HUES64 (cell line): ENCODE data around the gene RAB10.
"Not testable (repeated sequence)": the region's sequence is repeated elsewhere in the genome, so short reads cannot be mapped to it uniquely, and the experiment has no call there.

Experiments
- H3K27ac ChIP-seq: 2 replicates; pipeline ENCODE4 v1.7.0; 2013; ENCODE audit warnings: low read depth, low read length, inconsistent platforms
- H3K27me3 ChIP-seq: 2 replicates; pipeline ENCODE4 v1.6.1; 2013; ENCODE audit warnings: mild to moderate bottlenecking, low read length; ENCODE audit not compliant: insufficient read depth
- H3K36me3 ChIP-seq: 2 replicates; pipeline ENCODE4 v1.6.1; 2013; ENCODE audit warnings: mild to moderate bottlenecking, low read length; ENCODE audit not compliant: insufficient read depth
- H3K4me1 ChIP-seq: 2 replicates; pipeline ENCODE4 v1.6.1; 2013; ENCODE audit warnings: mild to moderate bottlenecking, low read length, moderate library complexity; ENCODE audit not compliant: insufficient read depth
- H3K4me3 ChIP-seq: 2 replicates; pipeline ENCODE4 v1.5.1; 2013; ENCODE audit warnings: mild to moderate bottlenecking, low read length, moderate library complexity
- H3K9ac ChIP-seq: 2 replicates; pipeline ENCODE4 v1.6.1; 2013; ENCODE audit warnings: mild to moderate bottlenecking, low read depth, low read length
- H3K9me3 ChIP-seq: 2 replicates; pipeline ENCODE4 v1.6.1; 2013; ENCODE audit warnings: low read depth, low read length; ENCODE audit not compliant: insufficient read depth
- WGBS: fragments of 150-250, 120-280 bp; methylation state at CpG from one replicate; pipeline ENCODE4 v1.1.7; 2013; ENCODE audit warnings: missing lambda C conversion rate; 5-methylcytosine and 5-hydroxymethylcytosine counted together

Gene RAB10

DNA sequence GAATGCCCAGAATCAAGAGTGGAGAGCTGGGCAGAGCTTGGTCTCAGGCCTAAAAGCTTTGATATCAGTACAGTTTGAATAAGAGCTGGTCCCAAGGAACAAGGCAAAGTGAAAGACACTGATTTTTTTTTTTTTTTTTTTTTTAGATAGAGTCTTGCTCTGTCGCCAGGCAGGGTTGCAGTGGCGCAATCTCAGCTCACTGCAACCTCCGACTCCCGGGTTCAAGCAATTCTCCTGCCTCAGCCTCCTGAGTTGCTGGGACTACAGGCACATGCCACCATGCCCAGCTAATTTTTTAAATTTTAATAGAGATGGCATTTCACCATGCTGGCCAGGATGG, 17.2 kb upstream of the RAB10 start:
- not testable (repeated sequence) for H3K36me3 ChIP-seq, H3K9me3 ChIP-seq, H3K4me3 ChIP-seq, H3K9ac ChIP-seq, H3K27me3 ChIP-seq, H3K27ac ChIP-seq
- H3K4me1 ChIP-seq = peaks cover 21% of the 10 kb centered on the region
- 95% methylated on average over 4 of the region's 4 CpGs for WGBS

DNA sequence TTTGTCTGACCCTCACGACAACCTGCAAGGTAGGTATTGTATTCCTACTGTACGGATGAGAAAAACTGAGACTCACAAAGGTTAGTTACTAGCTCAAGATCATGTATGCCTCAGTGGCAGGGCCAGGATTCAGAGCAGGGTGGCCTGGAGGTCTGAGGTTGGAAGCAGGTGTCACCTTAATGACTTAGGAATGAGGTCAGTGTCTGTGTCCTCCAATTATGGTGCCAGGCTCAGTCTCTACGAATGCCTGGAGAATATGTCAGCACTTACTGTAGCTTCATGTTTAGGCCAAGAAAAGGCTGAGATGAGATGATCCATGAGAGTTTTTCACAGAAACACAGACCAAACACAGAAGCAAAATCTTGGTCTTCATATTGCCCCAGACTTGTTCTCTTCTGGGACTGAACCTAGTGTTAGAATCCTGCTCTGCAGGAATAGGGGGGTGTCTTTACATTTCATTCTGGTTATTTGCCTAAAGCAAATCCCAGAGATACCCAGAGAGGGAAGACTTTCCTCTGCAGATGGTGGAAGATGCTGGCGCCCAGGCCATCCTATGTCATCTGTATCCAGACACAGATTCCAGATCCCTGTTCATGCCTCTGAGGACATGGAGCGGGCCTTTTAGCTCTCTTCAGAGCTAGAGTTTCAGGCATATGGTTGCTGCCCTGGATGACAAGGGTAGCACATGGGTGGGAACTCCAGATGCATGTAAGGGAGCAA, 16.3 kb upstream of the RAB10 start:
- Histone ChIP-seq H3K4me1 (peaks cover 11% of the 10 kb centered on the region), H3K9me3 (no peaks in the 10 kb centered on the region), H3K4me3 (no peak overlapping the region), H3K27ac (no peak overlapping the region), H3K36me3 (no peaks in the 10 kb centered on the region), H3K9ac (no peak overlapping the region), H3K27me3 (no peaks in the 10 kb centered on the region)
- WGBS = 93% methylated on average over 5 of the region's 5 CpGs

DNA sequence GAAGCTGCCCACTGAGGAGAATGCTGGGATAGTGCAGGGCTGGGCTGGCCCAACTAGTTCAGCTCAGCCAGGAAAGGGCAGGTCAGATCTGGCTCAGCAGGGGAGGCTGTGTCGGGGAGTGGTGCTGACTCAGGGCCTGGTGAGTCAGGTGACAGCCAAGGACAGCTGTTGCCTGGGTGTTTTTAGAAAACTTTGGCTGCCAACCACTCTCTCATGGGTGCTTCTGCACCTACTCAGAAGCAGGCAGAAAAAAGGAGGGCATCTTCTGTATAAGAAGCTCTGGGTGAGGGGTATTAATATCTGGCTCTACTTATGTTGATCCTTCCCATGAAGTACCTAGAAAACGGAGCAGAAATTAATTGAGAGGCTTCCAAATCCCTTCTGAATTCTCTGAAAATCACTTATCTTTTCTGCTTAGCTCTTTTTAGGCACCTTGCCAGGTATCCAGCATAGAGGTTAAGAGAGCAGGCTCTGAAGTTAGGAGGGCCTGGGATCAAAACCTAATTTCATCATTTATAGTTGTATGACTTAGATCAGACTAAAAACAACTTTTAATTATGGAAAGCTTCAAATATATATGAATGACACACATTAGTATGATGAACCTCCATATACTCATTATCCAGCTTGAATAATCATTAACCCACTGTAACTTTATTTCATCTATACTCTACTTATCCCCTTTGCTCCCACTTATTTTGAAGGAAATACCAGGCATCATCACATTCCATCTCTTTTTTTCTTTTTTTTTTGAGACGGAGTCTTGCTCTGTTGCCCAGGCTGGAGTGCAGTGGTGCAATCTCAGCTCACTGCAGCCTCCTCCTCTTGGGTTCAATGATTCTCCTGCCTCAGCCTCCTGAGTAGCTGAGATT, 15.5 kb upstream of the RAB10 start:
- no peak overlapping the region for H3K9ac ChIP-seq
- no peak overlapping the region for H3K27ac ChIP-seq
- H3K36me3 ChIP-seq = no peaks in the 10 kb centered on the region
- H3K27me3 ChIP-seq = no peaks in the 10 kb centered on the region
- H3K4me3 ChIP-seq = no peak overlapping the region
- H3K4me1 ChIP-seq = peaks cover 9% of the 10 kb centered on the region
- H3K9me3 ChIP-seq = no peaks in the 10 kb centered on the region
- WGBS = 66% methylated on average over 3 of the region's 3 CpGs

DNA sequence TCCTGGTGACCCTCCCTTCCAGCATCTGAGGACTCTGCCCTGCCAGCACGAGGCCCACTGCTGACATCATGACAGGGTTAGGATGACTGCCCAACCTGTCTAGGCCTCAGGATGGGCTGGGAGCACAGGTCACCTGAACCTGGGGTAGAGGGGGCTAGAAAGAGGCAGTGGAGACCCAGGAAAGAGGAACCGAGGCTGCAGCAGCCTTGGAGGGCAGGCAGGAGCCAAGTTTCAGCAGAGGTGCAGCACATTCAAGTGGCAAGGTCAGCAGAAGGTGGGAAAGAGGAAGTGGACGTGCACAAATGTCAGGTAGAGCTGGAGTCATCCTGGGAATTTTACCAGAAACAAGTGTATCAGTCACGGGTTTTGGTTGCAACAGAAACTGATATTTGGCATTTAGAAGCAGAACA, 13.6 kb upstream of the RAB10 start:
- no peaks in the 10 kb centered on the region for H3K9me3 ChIP-seq
- H3K27ac ChIP-seq = no peak overlapping the region
- peaks cover 9% of the 10 kb centered on the region for H3K4me1 ChIP-seq
- no peak overlapping the region for H3K4me3 ChIP-seq
- 82% methylated on average over 4 of the region's 4 CpGs for WGBS
- no peaks in the 10 kb centered on the region for H3K27me3 ChIP-seq
- no peaks in the 10 kb centered on the region for H3K36me3 ChIP-seq
- H3K9ac ChIP-seq = no peak overlapping the region

DNA sequence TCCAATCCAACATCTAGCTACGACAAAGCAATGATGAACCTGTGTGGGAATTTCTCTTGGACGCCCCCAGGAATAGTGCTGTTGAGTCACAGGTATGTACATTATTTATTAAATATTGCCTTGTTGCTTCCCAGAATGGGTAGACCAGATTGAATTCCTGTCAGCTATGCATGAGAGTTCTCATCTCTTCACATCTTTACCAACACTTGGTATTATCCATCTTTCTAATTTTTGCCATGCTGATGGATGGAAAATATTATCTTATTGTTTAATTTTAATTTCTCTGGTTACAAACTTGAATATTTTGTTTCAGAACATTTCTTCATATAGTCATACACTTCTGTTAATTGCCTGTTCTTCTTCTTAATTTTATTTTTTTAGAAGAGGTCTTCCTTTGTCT, 9.6 kb upstream of the RAB10 start:
- Histone ChIP-seq H3K27ac (no peak overlapping the region), H3K36me3 (no peaks in the 10 kb centered on the region), H3K9ac (no peak overlapping the region), H3K27me3 (no peaks in the 10 kb centered on the region), H3K4me3 (no peak overlapping the region), H3K9me3 (no peaks in the 10 kb centered on the region), H3K4me1 (no peaks in the 10 kb centered on the region)
- WGBS = 90% methylated on average over 2 of the region's 2 CpGs

DNA sequence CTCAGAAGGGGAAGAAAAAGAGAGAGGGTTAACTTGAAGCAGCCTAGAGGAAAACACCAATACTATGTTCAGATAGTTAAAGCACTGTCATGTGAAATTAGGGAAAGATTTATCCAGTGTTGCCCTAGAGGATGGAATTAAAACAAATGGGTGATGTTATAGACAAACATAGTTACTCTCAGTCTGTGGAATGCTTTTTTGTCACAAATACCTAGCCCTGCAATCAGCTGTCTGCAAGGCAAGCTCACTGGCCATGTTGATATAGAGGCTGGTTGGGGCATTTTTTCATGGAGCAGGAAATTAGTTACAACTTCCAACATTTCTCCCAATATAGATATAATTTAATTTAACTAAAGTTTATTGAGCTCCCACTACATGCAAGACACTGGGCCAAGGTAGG, 8.4 kb upstream of the RAB10 start:
- Histone ChIP-seq H3K4me3 (no peak overlapping the region), H3K9ac (no peak overlapping the region), H3K36me3 (no peaks in the 10 kb centered on the region), H3K4me1 (no peaks in the 10 kb centered on the region), H3K9me3 (no peaks in the 10 kb centered on the region), H3K27ac (no peak overlapping the region), H3K27me3 (no peaks in the 10 kb centered on the region)

DNA sequence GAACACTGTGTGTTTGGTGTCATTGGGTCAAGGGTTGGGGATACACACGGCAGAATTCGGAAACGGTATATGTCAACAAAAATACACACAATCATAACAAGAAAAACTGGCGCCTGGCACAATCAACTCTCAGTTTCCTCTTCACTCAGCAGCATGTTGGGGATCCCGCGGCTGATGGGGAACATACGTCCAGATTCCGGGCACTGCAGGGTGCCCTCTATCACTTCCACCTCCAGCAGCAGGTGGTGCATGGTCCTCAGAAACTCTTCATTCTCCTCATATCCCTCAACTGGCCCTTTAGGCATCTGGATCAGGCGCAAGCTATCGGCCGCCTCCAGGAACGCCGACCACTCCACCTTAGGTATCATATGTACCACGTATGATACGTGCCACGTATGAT, 5.8 kb upstream of the RAB10 start:
- H3K4me1 ChIP-seq, H3K36me3 ChIP-seq, H3K4me3 ChIP-seq, H3K9ac ChIP-seq, H3K27ac ChIP-seq, H3K27me3 ChIP-seq, H3K9me3 ChIP-seq: not testable (repeated sequence)
- 95% methylated on average over 16 of the region's 16 CpGs for WGBS

DNA sequence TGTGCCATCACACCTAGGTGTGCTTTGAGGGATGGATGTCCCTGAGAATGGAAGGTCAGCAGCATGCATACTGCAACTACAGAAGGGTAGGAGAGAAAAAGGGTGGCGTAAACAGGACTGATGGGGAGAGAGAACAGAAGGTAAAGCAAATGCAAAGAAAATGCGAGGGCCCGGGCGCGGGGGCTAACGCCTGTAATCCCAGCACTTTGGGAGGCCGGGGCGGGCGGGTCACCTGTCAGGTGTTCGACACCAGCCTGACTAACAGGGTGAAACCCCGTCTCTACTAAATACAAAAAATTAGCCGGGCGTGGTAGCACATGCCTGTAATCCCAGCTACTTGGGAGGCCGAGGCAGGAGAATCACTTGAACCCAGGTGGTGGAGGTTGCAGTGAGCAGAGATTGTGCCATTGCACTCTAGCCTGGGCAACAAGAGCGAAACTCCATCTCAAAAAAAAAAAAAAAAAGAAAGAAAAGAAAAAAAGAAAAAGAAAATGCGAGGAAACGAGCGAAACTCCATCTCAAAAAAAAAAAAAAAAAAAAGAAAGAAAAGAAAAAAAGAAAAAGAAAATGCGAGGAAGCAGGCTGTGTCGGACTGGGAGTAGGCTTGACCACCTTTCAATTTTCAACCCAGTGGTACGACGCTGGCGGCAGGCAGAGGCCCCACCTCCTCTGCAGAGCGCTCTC, 1.2 kb upstream of the RAB10 start:
- WGBS = 43% methylated on average over 20 of the region's 24 CpGs
- H3K27me3 ChIP-seq, H3K9me3 ChIP-seq, H3K4me1 ChIP-seq: not testable (repeated sequence)
- peaks cover 10% of the 10 kb centered on the region; the same call in 1 of the 2 replicates for H3K36me3 ChIP-seq
- peak overlapping the region; percentile 93 for H3K4me3 ChIP-seq
- H3K9ac ChIP-seq = peak overlapping the region; percentile 97
- H3K27ac ChIP-seq = peak overlapping the region; percentile 96

DNA sequence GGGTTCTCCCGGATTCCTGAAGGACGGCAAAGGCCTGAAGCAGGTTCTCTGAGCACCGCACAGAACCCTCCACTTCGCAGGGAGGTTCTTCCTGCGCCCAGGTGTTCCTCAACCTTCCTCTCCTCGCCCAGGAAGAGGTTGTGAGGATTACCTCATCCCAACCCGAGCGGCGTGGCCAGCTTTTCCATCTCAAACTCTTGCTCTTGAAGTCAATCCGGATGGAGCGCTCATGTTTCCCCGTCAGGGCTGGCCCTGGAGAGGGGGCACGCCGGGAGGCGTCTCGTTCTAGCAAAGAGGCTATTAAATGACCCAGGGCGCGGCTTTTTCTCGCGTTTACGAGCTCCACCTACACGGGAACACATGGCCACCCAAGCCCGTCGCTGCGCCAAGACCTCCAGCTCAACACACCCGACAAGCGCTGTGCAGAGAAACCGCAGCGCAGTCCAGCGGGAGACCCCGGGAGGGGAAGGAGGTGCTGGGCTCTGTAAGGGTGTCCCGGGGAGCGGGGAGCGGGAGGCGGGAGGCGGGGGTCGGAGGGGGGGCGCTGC, 540 bp upstream of the RAB10 start:
- Histone ChIP-seq H3K9me3 (no peaks in the 10 kb centered on the region), H3K9ac (peak overlapping the region; percentile 97), H3K4me1 (no peaks in the 10 kb centered on the region), H3K27me3 (no peaks in the 10 kb centered on the region), H3K36me3 (peaks cover 10% of the 10 kb centered on the region; the same call in 1 of the 2 replicates), H3K4me3 (peak overlapping the region; percentile 93), H3K27ac (peak overlapping the region; percentile 96)
- WGBS = under 1% methylated on average over 38 of the region's 38 CpGs

DNA sequence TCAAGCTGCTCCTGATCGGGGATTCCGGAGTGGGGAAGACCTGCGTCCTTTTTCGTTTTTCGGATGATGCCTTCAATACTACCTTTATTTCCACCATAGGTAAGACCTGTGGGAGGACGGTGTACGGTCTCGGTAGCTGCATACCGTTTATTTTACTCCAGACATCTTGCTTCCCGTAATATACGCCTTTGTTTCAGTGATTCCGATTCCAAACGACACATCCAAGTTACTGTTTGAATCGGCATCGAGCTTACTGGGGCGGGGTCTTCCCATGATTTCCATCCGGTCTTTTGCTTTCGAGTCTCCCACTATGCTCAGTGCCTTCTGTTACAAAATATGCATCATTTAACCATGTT, 731 bp downstream of the RAB10 start:
- Histone ChIP-seq H3K27me3 (no peaks in the 10 kb centered on the region), H3K27ac (peak overlapping the region; percentile 96), H3K36me3 (peaks cover 11% of the 10 kb centered on the region; the same call in 1 of the 2 replicates), H3K4me3 (peak overlapping the region; percentile 93), H3K9me3 (no peaks in the 10 kb centered on the region), H3K9ac (peak overlapping the region; percentile 97), H3K4me1 (no peaks in the 10 kb centered on the region)
- under 1% methylated on average over 18 of the region's 18 CpGs for WGBS

DNA sequence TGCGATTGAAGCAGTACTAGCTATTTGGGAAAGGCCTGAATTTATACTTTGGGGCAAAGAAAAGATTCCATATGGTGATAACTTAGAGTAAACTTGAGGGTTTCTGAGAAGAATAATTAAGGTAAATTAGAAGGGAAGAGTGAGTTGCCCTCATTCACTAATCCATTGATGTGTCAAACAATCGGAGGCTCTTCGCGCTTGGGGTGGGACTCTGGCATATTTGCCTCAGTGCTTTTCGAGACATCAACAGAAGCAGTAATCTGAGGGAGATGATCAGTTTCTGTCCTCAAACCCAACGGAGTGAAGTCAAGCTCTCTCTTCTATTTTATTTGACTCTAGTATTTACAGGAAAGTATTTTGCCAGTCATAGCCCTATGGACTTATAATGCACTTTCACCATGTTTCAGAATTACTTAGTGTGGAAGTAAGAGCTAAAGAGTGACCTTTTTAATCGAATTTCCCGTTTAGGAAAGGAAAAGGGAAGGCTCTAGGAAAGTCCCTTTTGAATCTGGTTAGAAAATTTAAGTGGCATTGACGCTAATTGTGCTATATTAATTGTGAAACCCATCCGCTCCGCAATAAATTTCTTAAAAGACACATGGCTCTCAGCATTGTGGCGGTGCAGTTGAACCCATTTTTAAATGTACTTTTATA, 1.3 kb downstream of the RAB10 start:
- no peaks in the 10 kb centered on the region for H3K27me3 ChIP-seq
- H3K4me1 ChIP-seq = no peaks in the 10 kb centered on the region
- WGBS = 12% methylated on average over 11 of the region's 12 CpGs
- H3K9me3 ChIP-seq = no peaks in the 10 kb centered on the region
- peaks cover 17% of the 10 kb centered on the region for H3K36me3 ChIP-seq
- no peak overlapping the region for H3K27ac ChIP-seq
- peak overlapping the region; percentile 97 for H3K9ac ChIP-seq
- H3K4me3 ChIP-seq = peak overlapping the region; percentile 93
